Glutamatergic neuron (in vitro differentiated cells): ENCODE results near the gene KRAS. TPM values are rescaled to one million over a fixed set of nuclear protein-coding genes. Genes with fewer than 3 reads are reported as not detected.

Experiments
- DNase-seq: peaks from one replicate; pipeline ENCODE4 v3.0.0; 2022
- H3K27ac Mint-ChIP-seq: one replicate; pipeline ENCODE4 v1.8.0; 2020; ENCODE audit warnings: mild to moderate bottlenecking, mixed read lengths, inconsistent platforms; ENCODE audit not compliant: unreplicated experiment
- H3K27me3 Mint-ChIP-seq: one replicate; pipeline ENCODE4 v1.8.0; 2020; ENCODE audit warnings: mild to moderate bottlenecking, moderate library complexity, mixed read lengths, inconsistent platforms; ENCODE audit not compliant: unreplicated experiment
- H3K36me3 Mint-ChIP-seq: one replicate; pipeline ENCODE4 v1.8.0; 2020; ENCODE audit warnings: mild to moderate bottlenecking, mixed read lengths, inconsistent platforms; ENCODE audit not compliant: unreplicated experiment
- H3K4me1 Mint-ChIP-seq: one replicate; pipeline ENCODE4 v1.8.0; 2020; ENCODE audit warnings: mild to moderate bottlenecking, low read depth, mixed read lengths, inconsistent platforms; ENCODE audit not compliant: unreplicated experiment
- H3K4me3 Mint-ChIP-seq: one replicate; pipeline ENCODE4 v1.8.0; 2020; ENCODE audit warnings: mild to moderate bottlenecking, mixed read lengths, inconsistent platforms; ENCODE audit not compliant: unreplicated experiment
- H3K9me3 Mint-ChIP-seq: one replicate; pipeline ENCODE4 v1.8.0; 2020; ENCODE audit warnings: mild to moderate bottlenecking, moderate library complexity, mixed read lengths, inconsistent platforms; ENCODE audit not compliant: unreplicated experiment
- total RNA-seq: library from RNA; stranded (reverse); fragmentation: NEBNext Ultra II Directional; extraction: Animal tissue kit (Norgen Biotek cat#: 25700); gene quantifications from one replicate; pipeline ENCODE4 v1.2.1, GENCODE V29; 2021; ENCODE audit not compliant: unreplicated experiment
- TF ChIP-seq, protein P1 (sequence below): fragments of 200-600 bp; sonication (generic); IDR thresholded peaks from one replicate; pipeline ENCODE4 v1.5.0; 2021; ENCODE audit not compliant: partially characterized antibody, unreplicated experiment

Gene KRAS
- total RNA-seq, 1 donor from 2014 or later = 42.6 TPM

DNA sequence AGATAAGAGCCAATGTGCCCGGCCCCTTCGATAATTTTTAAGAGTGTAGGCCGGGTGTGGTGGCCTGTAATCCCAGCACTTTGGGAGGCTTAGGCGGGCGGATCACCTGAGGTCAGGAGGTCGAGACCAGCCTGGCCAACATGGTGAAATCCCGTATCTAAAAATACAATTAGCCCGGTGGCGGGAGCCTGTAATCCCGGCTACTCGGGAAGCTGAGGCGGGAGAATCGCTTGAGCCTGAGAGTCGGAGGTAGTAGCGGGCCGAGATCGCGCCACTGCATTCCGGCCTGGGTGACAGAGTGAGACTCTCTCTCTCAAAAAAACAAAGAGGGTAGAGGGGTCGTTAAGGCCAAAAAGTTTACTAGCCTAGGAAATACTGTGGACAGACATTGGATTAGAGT is 2.6 kb downstream of the KRAS start:
- H3K27me3 Mint-ChIP-seq = peaks cover 8% of the 10 kb centered on the region
- H3K4me1 Mint-ChIP-seq = peaks cover 17% of the 10 kb centered on the region
- no peak for DNase-seq
- H3K4me3 Mint-ChIP-seq = no peak overlapping the region
- H3K36me3 Mint-ChIP-seq = peaks cover 5% of the 10 kb centered on the region
- no peaks in the 10 kb centered on the region for H3K9me3 Mint-ChIP-seq
- TF ChIP-seq, protein P1, sequence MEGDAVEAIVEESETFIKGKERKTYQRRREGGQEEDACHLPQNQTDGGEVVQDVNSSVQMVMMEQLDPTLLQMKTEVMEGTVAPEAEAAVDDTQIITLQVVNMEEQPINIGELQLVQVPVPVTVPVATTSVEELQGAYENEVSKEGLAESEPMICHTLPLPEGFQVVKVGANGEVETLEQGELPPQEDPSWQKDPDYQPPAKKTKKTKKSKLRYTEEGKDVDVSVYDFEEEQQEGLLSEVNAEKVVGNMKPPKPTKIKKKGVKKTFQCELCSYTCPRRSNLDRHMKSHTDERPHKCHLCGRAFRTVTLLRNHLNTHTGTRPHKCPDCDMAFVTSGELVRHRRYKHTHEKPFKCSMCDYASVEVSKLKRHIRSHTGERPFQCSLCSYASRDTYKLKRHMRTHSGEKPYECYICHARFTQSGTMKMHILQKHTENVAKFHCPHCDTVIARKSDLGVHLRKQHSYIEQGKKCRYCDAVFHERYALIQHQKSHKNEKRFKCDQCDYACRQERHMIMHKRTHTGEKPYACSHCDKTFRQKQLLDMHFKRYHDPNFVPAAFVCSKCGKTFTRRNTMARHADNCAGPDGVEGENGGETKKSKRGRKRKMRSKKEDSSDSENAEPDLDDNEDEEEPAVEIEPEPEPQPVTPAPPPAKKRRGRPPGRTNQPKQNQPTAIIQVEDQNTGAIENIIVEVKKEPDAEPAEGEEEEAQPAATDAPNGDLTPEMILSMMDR = no peak
- H3K27ac Mint-ChIP-seq = no peak overlapping the region

DNA sequence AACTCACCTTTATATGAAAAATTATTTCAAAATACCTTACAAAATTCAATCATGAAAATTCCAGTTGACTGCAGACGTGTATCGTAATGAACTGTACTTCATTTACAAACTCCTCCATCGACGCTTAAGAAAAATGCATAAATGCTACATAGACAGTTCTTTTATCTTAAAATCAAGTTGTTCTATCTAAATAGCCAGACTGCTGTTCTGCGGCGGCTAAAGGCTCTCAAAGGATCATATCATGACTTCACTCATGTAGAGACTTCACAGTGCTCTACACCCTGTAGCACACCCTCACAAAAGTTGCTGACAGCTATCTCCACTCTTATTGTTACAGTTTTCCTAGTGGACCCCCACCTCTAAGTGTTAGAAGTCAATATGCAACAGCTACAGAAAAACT is 5.2 kb downstream of the KRAS start:
- H3K36me3 Mint-ChIP-seq = peaks cover 5% of the 10 kb centered on the region
- H3K4me3 Mint-ChIP-seq = no peak overlapping the region
- peaks cover 3% of the 10 kb centered on the region for H3K27me3 Mint-ChIP-seq
- no peak overlapping the region for H3K27ac Mint-ChIP-seq
- DNase-seq = no peak
- no peaks in the 10 kb centered on the region for H3K9me3 Mint-ChIP-seq
- TF ChIP-seq, protein P1 = no peak
- H3K4me1 Mint-ChIP-seq = peaks cover 10% of the 10 kb centered on the region

DNA sequence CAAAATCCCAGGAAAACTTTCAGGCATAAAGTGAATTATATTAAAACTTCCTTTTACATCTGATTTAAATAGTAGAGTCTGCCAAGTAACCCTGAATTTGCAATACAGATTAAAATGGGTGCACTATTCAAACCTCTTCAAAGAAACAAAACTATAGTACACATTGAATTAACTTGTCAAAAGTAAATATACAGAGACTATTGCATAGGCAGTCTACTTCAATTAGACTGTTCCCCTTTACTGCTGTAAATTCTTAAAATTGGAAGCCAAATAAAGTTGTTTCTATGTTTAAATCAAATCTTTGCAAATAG is 7.1 kb downstream of the KRAS start:
- Mint-ChIP-seq H3K36me3 (no peaks in the 10 kb centered on the region), H3K4me1 (peaks cover 8% of the 10 kb centered on the region), H3K4me3 (no peak overlapping the region), H3K27me3 (no peaks in the 10 kb centered on the region), H3K9me3 (no peaks in the 10 kb centered on the region), H3K27ac (no peak overlapping the region)
- TF ChIP-seq, protein P1 = no peak
- no peak for DNase-seq

DNA sequence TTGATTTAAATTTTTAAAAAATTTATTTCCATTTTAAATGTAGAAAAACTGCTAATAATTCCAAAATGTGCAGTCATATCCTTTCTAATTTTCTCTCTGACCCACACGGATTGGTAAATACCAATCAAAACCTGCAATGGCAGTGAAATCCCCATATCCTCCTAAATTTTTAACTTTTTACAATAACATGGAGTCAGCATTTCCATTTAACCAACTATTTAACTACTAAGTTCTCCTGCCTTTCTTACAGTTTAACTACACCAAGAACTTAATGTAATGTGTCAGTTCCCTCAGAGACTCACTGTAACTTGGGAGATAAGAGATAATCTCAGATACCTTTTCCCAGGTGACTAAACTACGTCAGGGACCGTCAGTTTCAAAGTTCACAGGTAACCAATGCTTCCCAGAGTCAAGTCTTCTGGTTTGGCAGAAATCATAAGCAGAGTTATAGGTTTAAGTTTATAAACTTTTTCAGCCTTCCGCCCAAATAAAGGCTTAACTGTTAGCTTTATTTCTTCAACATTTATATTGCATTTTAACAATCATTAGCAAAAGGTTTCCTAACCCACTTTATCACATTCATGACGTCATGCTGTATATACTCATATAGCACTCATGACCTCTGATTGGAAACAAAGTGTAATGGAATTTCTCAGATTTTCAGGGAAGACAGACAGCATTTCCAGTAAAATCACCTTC is 7.6 kb downstream of the KRAS start:
- TF ChIP-seq, protein P1 = no peak
- Mint-ChIP-seq H3K4me3 (no peak overlapping the region), H3K27me3 (no peaks in the 10 kb centered on the region), H3K9me3 (no peaks in the 10 kb centered on the region), H3K4me1 (peaks cover 8% of the 10 kb centered on the region), H3K27ac (no peak overlapping the region), H3K36me3 (no peaks in the 10 kb centered on the region)
- DNase-seq = no peak

DNA sequence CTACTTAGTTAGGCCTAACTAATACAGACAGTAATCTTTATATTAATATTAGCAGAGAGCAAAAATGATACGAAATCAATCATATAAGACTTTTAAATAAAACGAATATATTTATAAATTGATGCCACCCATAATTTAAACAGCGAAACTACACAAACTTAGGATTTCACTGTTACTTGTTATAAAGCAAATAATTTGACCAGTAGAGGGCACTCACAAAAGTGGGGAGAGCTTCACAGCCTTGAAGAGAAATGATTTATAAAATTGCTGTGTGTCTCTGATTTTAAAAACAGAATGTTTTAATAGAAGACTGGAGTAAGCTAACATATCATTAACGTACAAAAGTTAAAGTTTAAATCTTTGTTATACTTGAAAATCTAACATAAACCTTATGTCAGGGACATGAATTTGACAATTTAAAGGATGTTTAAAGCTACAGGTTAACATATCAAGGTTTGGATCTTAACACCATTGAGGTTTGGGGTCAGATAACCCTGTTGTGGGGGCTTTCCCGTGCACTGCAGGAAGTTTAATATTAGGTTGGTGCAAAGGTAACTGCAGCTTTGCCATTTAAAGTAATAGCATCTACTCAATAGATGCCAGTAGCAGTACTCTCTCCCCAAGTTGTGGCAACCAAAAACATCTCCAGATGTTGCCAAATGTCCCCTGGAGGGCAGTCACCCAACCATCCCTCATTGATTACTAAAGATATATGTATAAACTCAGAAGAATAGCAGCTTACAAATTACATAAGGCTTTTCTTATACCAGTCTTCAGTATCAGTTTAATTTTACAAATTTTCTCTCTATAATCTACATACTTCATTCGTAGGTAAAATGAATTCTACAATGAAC is 9.3 kb downstream of the KRAS start:
- no peak overlapping the region for H3K27ac Mint-ChIP-seq
- no peak for DNase-seq
- peaks cover 3% of the 10 kb centered on the region for H3K4me1 Mint-ChIP-seq
- no peaks in the 10 kb centered on the region for H3K27me3 Mint-ChIP-seq
- TF ChIP-seq, protein P1 = peak; percentile 71
- H3K9me3 Mint-ChIP-seq = no peaks in the 10 kb centered on the region
- H3K4me3 Mint-ChIP-seq = no peak overlapping the region
- H3K36me3 Mint-ChIP-seq = no peaks in the 10 kb centered on the region
